ENCODE measurements around the gene PLRG1. TPM values are rescaled to one million over a fixed set of nuclear protein-coding genes. Genes with fewer than 3 reads are reported as not detected.

PLRG1 gene
- total and polyA plus RNA-seq, 2 experiments from 2014 or later, result 72.0 to 84.8 TPM

DNA sequence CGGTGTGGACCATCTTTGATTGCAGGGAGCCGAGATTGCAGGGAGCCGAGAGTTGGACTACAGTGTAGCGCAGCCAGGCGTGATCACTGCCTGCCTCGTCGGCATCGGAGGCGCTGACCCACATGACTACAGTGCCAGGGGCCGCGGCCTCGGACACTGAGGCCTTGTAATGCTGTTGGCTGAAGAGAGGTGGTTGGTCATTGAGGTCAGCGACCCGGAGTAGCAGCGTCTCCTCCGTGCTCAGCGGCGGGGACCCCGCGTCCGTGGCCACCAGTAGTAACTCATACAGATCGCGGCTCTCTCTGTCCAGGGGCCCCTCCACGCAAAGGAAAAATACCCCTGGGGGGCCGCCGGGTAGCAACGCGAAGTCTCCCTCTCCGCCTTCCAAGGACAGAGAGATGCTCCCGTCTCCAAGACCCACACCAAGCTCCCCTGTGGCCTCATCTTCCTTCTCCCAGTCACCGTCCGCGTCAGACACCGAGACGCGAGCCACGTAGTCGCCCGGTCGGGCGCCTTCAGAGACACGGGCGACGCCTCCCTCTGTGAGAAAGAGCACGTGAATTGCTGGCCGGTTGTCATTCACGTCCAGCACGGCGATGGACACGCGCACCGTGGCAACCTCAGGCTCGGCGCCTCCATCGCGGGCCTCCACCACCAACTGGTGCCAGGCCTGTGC is 60.5 kb downstream of the PLRG1 start:
- WGBS, 2 experiments (ENCODE audit: low coverage in 1 of 2, low lambda C conversion rate in 2 of 2, missing lambda C conversion rate in 2 of 2), result 48 to 57% methylated on average over 48 to 55 of the region's 56 CpGs
- H3K27me3 ChIP-seq (replicated peaks; ENCODE audit: insufficient read depth), result peaks cover 51% of the 10 kb centered on the region

DNA sequence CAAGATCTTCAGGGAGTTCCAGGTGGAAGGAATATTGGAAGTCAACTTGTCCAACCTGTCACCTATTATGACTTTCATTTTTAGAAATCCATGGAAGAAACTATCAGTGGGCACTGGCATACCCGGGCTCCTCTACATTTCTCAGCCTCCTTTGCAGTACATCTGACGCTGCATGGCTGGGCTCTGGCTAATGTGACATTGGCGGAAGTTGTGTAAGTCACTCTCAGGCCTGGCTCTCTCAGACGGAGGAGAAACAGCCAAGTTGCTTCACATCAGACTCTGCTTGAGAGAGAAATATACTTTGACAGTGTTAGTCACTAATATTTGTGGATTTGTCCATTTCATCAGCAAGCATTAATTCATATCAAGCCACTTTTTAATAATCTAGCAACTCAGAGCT is 63.1 kb downstream of the PLRG1 start:
- 8 to 14% methylated on average over 4 of the region's 4 CpGs for WGBS, 2 experiments (ENCODE audit: low coverage in 1 of 2, low lambda C conversion rate in 2 of 2, missing lambda C conversion rate in 2 of 2)
- Histone ChIP-seq H4K20me1 (ENCODE audit: insufficient read depth) (no peaks in the 10 kb centered on the region), H3K4me1 (ENCODE audit: insufficient read depth) (no peaks in the 10 kb centered on the region), H2AFZ (no peak overlapping the region), H3K27me3 (replicated peaks; ENCODE audit: insufficient read depth) (peaks cover 26% of the 10 kb centered on the region), H3K9me2 (ENCODE audit: insufficient read depth) (no peaks in the 10 kb centered on the region), H3K4me2 (ENCODE audit: unreplicated experiment) (no peak overlapping the region), H3K27ac (no peak overlapping the region), H3F3A (ENCODE audit: insufficient read depth) (no peaks in the 10 kb centered on the region), H3K9me3 (ENCODE audit: low read depth) (no peaks in the 10 kb centered on the region), H3K36me3 (ENCODE audit: low read depth) (no peaks in the 10 kb centered on the region), H3K4me3 (no peak overlapping the region), H3K9ac (no peak overlapping the region), H3K79me2 (ENCODE audit: insufficient read depth) (no peaks in the 10 kb centered on the region)
- in situ Hi-C loops (cut with MboI), result no loop called here
- TF ChIP-seq EZH2phosphoT487 (IDR thresholded peaks at IDR 0.05; ENCODE audit: insufficient read depth, low read depth), result no peak
- TF ChIP-seq EZH2 (IDR thresholded peaks at IDR 0.05; ENCODE audit: insufficient read depth, poor library complexity, severe bottlenecking), result no peak
- DNase-seq, result no peak

More for the DNA sequence above, 60.5 kb downstream of the PLRG1 start:
- in situ Hi-C loops (cut with MboI), result no loop called here
- no peaks in the 10 kb centered on the region for H4K20me1 ChIP-seq (ENCODE audit: insufficient read depth)
- H3K27ac ChIP-seq, result no peak overlapping the region
- H3K36me3 ChIP-seq (ENCODE audit: low read depth), result no peaks in the 10 kb centered on the region
- DNase-seq, result no peak
- H2AFZ ChIP-seq, result no peak overlapping the region
- no peaks in the 10 kb centered on the region for H3K79me2 ChIP-seq (ENCODE audit: insufficient read depth)
- TF ChIP-seq EZH2phosphoT487 (IDR thresholded peaks at IDR 0.05; ENCODE audit: insufficient read depth, low read depth) (no peak), EZH2 (IDR thresholded peaks at IDR 0.05; ENCODE audit: insufficient read depth, poor library complexity, severe bottlenecking) (no peak)
- H3K9me2 ChIP-seq (ENCODE audit: insufficient read depth), result no peaks in the 10 kb centered on the region
- H3K4me2 ChIP-seq (ENCODE audit: unreplicated experiment), result no peak overlapping the region
- H3K9ac ChIP-seq, result no peak overlapping the region
- no peaks in the 10 kb centered on the region for H3K4me1 ChIP-seq (ENCODE audit: insufficient read depth)
- H3K9me3 ChIP-seq (ENCODE audit: low read depth), result no peaks in the 10 kb centered on the region
- no peak overlapping the region for H3K4me3 ChIP-seq
- no peaks in the 10 kb centered on the region for H3F3A ChIP-seq (ENCODE audit: insufficient read depth)

DNA sequence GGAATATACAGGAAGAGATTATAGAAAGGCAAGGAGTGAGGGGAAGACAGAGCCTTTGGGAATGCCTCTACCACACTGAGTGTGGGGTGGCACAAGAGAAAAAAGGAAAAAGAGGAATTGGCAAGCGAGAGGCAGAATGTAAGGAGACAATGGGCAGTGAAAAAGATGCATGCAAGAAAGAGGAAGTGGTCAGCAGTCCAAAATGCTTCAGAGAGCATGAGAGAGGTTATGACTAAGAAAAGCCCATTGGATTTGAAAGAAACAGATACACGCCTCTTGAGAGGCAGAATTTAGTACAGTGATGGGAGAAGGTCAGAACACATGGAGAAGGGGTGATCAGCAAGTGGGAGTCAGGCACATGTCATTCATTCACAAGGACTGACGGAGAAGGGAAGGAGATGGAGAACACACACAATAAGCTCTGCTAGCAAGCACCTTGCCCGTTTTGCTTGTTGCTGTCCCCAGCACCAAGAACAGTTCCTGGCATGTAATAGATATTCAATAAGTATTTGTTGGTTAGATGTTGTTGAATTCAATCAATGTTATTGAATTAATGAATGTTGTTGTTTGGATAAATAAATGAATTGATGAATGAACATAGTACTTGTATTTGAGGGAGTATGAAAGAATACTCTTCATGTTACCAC is 65.0 kb downstream of the PLRG1 start:
- no peak for DNase-seq
- Histone ChIP-seq H3K27me3 (replicated peaks; ENCODE audit: insufficient read depth) (peaks cover 12% of the 10 kb centered on the region), H3K9ac (no peak overlapping the region), H3K9me3 (ENCODE audit: low read depth) (no peaks in the 10 kb centered on the region), H3K79me2 (ENCODE audit: insufficient read depth) (no peaks in the 10 kb centered on the region), H3K4me2 (ENCODE audit: unreplicated experiment) (no peak overlapping the region), H3K27ac (no peak overlapping the region), H3F3A (ENCODE audit: insufficient read depth) (no peaks in the 10 kb centered on the region), H2AFZ (no peak overlapping the region), H4K20me1 (ENCODE audit: insufficient read depth) (no peaks in the 10 kb centered on the region), H3K4me3 (no peak overlapping the region), H3K4me1 (ENCODE audit: insufficient read depth) (no peaks in the 10 kb centered on the region), H3K36me3 (ENCODE audit: low read depth) (no peaks in the 10 kb centered on the region), H3K9me2 (ENCODE audit: insufficient read depth) (no peaks in the 10 kb centered on the region)
- WGBS, 2 experiments (ENCODE audit: low coverage in 1 of 2, low lambda C conversion rate in 2 of 2, missing lambda C conversion rate in 2 of 2), result 26 to 31% methylated on average over 4 of the region's 4 CpGs
- TF ChIP-seq EZH2phosphoT487 (IDR thresholded peaks at IDR 0.05; ENCODE audit: insufficient read depth, low read depth) (no peak), EZH2 (IDR thresholded peaks at IDR 0.05; ENCODE audit: insufficient read depth, poor library complexity, severe bottlenecking) (no peak)
- in situ Hi-C loops (cut with MboI), result no loop called here

Small RNAs within 50 kb of the gene (small RNA-seq; reads per million reads assigned to genes)
- gene RNU6-1285P (ENCODE audit: low read depth, low replicate concordance), result not detected

Other genes starting within 250 kb of the PLRG1 start
- gene DCHS2, start 58.6 kb downstream of the PLRG1 start, total RNA-seq (2014; rRNA removed; shearing (Covaris generic)), result not detected in 2 replicates
- not detected in 2 replicates for gene DCHS2, start 58.6 kb downstream of the PLRG1 start, polyA plus RNA-seq (2016; fragmentation: Nextera tagmentation; extraction: Ambion mirVana)
- gene FGB, start 12.6 kb upstream of the PLRG1 start, total RNA-seq (2014; rRNA removed; shearing (Covaris generic)), result not detected in 2 replicates
- gene FGB, start 12.6 kb upstream of the PLRG1 start, polyA plus RNA-seq (2016; fragmentation: Nextera tagmentation; extraction: Ambion mirVana), result not detected in 2 replicates
- not detected in 2 replicates for gene FGA, start 40.3 kb upstream of the PLRG1 start, total RNA-seq (2014; rRNA removed; shearing (Covaris generic))
- gene FGA, start 40.3 kb upstream of the PLRG1 start, polyA plus RNA-seq (2016; fragmentation: Nextera tagmentation; extraction: Ambion mirVana), result not detected in 2 replicates
- gene FGG, start 62.3 kb upstream of the PLRG1 start, total RNA-seq (2014; rRNA removed; shearing (Covaris generic)), result not detected in 2 replicates
- gene FGG, start 62.3 kb upstream of the PLRG1 start, polyA plus RNA-seq (2016; fragmentation: Nextera tagmentation; extraction: Ambion mirVana), result not detected in 2 replicates
- gene LRAT, start 193.6 kb upstream of the PLRG1 start, total RNA-seq (2014; rRNA removed; shearing (Covaris generic)), result not detected in 2 replicates
- 0.13 TPM in 1 of 2 replicates, not detected in the other for gene LRAT, start 193.6 kb upstream of the PLRG1 start, polyA plus RNA-seq (2016; fragmentation: Nextera tagmentation; extraction: Ambion mirVana)
- gene RBM46, start 230.9 kb upstream of the PLRG1 start, total RNA-seq (2014; rRNA removed; shearing (Covaris generic)), result 0.32 TPM in 1 of 2 replicates, not detected in the other
- 0.40 TPM in 1 of 2 replicates, not detected in the other for gene RBM46, start 230.9 kb upstream of the PLRG1 start, polyA plus RNA-seq (2016; fragmentation: Nextera tagmentation; extraction: Ambion mirVana)